HG03103 (cell line): ENCODE data around the gene CUL5.
A peak's percentile ranks its signal among the peaks of the same experiment; 100 is the strongest.
"Not testable (repeated sequence)": the region's sequence is repeated elsewhere in the genome, so short reads cannot be mapped to it uniquely, and the experiment has no call there.

ENCODE experiments used
- ATAC-seq: cut with Tn5 transposase; IDR thresholded peaks from one replicate; pipeline ENCODE4 v1.9.1; 2021; ENCODE audit warnings: low read depth; ENCODE audit not compliant: unreplicated experiment

CUL5 gene

DNA sequence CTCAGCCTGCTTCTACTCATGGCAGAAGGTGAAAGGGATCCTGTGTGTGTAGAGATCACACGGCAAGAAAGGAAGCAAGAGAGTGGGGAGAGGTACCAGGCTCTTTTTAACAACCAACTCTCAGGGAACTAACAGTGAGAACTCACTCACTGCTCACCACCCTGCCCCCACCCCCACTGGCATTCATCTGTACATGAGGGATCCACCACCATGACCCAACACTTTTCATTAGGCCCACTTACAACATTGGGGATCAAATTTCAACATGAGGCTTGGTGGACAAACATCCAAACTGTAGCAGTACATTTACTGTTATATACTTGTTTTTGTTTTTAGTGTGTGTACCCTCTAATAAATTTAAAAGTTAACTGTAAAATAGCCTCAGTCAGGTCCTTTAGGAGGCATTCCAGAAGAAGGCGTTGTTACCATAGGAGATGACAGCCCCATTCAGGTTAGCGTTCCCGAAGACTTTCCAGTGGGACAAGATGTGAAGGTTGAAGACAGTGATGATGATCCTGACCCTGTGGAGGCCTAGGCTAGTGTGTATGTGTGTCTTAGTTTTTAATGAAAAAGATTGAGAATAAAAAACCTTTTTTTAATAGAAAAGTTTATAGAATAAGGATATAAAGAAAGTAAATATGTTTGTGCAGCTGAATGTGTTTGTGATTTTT, 11.3 kb downstream of the CUL5 start:
- ATAC-seq = no peak

DNA sequence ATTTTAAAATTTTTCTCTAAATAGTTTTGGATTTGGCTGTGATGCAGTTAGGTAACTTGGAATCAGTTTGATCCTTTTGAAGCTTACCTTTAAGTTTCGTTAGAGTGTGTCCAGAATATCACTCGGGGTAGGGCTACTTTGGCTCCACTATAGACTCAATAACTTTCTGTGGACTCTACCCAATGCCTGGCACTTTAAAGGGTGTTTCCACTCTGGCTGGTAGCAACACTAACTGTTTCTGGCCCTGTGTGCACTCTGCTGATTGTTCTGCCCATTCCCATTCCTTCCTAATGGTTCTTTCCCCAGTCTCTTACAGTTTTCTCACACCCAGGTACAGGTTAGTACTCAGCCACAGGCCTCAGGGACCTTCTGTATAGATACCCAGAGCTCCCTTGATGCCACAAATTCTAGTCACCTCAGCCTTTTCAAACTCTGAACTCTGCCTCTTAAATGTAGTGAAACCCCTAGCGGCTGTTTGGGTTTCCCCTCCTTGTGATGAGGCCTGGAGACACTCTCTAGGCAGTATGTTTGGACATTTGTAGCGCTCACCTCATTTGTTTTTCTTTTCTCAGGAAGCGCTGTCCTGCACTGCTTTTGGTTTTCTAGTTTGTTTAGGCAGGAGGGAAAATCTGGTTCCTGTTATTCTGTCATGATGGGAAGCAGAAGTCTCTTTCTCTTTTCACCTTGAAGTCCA, 16.8 kb downstream of the CUL5 start:
- peak; percentile 94 for ATAC-seq

DNA sequence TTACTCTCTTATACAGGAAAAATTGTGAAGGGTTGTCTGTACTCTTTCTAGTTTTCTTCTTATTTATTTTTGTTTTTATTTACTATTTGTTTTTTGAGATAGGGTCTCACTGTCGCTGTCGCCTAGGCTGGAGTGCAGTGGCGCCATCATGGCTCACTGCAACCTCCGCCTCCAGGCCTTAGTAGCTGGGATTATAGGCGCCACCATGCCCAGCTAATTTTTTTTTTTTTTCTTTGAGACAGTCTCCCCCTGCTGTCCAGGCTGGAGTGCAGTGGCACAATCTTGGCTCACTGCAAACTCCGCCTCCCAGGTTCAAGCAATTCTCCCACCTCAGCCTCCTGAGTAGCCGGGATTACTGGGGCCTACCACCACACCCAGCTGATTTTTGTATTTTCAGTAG, 18.4 kb downstream of the CUL5 start:
- no peak for ATAC-seq

DNA sequence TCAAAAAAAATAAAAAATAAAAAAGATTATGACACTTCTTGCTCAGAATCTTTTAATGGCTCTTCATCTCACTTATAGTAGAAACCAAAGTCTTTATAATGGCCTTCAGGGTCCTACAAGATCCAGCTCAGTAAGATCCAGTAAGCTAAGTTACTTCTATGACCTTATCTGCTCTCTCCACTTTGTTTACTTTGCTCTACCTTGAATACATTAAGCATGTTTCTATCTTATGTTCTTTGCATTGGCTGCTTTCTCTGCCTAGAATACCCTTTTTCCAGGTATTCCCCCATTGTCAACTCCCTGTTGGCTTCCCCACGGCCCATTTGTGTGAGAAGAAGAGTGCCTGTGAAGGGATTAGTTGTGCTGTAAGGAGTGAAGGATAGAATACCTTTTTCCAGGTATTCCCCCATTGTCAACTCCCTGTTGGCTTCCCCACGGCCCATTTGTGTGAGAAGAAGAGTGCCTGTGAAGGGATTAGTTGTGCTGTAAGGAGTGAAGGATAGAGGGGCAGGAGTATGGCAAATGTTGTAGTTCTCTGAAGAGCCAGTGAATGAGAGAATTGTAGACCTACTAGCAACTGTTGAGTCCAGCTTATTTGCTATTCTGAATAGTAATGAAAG, 20.2 kb downstream of the CUL5 start:
- not testable (repeated sequence) for ATAC-seq

DNA sequence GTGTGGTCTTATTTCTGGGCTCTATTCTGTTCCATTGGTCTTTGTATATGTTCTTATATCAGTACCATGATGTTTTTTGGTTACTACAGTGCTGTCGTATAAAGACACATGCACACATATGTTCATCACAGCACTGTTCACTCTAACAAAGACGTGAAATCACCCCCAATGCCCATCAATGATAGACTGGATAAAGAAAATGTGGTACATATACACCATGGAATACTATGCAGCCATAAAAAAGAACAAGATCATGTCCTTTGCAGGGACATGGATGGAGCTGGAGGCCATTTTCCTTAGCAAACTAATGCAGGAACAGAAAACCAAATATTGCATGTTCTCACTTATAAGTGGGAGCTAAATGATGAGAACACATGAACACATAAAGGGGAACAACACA, 22.9 kb downstream of the CUL5 start:
- not testable (repeated sequence) for ATAC-seq

GRCh38 chr11:108032800-108033199, 24.1 kb downstream of the CUL5 start:
- no peak for ATAC-seq

DNA sequence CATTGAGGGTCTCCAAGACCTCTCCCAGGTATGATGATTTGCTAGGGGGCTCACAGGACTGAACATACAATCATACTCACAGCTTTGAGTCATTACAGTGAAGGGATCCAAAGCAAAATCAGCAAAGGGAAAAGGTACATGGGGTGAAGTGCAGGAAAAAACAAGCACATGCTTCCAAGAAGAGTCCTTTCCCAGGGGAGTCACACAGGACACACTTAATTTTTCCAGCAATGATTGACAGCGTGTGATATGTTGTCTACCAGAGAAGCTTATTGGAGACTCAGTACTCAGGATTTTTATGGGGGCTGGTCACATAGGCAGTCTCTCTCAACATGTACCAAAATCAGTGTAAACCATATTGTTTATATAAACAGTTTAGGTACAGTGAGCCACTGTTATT, 25.3 kb downstream of the CUL5 start:
- ATAC-seq = no peak

DNA sequence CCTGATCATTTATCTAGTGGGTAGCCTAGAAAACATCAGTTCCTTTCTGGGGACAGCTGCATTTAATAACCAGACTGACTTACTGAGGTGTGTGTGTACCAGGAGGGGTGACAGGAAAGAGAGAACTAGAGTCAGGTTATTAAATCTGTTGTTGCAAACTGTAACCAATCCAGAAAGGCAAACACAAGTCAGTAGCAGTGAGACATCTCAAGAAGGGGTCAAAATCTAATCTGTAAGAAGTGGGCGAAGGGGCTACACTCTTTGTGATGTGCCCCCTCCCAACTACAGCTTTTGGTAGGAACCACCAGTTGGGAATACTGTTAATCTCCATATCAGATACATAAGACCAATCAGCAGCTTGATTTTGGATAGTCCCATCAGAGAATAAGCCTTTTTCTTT, 26.3 kb downstream of the CUL5 start:
- ATAC-seq = no peak

DNA sequence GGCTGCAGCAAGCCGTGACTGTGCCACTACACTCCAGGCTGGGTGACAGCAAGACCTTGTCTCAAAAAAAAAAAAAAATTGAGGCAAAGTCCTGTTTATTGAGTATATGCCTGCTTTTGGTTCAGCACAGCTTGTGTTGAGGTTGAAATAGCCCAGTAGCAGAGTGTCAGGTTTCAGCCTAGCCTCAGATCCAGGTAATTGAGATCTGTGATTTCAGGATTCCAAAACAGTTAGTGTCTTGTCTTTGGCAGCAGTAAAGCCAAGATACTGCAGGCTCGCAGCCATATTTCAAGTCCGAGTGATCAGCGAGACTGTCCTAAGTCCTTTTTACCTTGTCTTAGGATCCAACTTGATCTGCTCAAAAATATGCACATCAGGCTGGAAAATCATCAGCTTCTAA, 27.0 kb downstream of the CUL5 start:
- no peak for ATAC-seq

GRCh38 chr11:108037211-108037610, 28.5 kb downstream of the CUL5 start:
- no peak for ATAC-seq

- ATAC-seq = no peak
Measured at GRCh38 chr11:108037636-108038035, 28.9 kb downstream of the CUL5 start.

GRCh38 chr11:108048269-108048668, 39.6 kb downstream of the CUL5 start:
- ATAC-seq = no peak

DNA sequence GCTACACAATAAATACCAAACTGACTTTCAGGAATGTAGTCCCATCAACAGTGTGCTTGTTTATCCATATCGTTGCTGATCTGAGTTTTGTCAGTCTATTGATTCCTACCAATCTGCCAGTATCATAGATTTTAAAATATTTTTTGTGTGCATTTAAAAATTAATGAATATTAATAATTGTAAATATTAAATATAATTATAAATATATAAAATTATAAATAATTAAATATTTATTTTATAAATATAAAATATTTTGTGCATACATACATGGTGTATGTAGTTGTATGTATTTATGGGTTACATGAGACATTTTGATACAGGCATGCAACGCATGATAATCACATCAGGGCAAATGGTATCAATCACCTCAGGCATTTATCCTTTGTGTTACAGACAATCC, 53.6 kb downstream of the CUL5 start:
- ATAC-seq = no peak

- no peak for ATAC-seq
Measured at GRCh38 chr11:108063410-108063809, 54.7 kb downstream of the CUL5 start.

GRCh38 chr11:108069947-108070346, 61.2 kb downstream of the CUL5 start:
- no peak for ATAC-seq

DNA sequence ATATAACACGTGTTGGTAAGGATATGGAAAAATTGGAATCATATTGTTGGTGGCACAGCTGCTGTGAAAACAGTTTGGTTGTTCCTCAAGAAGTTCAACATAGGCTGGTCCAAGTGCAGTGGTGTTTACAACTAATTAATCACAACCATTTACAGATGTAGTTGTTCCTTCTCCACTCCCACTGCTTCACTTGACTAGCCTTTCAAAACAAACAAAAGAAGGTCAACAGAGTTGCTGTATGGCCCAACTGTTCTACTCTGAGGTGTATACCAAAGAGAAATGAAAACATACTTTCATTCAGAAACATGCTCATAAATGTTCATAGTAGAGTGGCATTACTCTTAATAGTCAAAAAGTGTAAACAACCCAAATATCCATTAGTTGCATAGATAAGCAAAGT, 76.1 kb downstream of the CUL5 start:
- ATAC-seq = no peak

GRCh38 chr11:108085672-108086071, 77.0 kb downstream of the CUL5 start:
- no peak for ATAC-seq

DNA sequence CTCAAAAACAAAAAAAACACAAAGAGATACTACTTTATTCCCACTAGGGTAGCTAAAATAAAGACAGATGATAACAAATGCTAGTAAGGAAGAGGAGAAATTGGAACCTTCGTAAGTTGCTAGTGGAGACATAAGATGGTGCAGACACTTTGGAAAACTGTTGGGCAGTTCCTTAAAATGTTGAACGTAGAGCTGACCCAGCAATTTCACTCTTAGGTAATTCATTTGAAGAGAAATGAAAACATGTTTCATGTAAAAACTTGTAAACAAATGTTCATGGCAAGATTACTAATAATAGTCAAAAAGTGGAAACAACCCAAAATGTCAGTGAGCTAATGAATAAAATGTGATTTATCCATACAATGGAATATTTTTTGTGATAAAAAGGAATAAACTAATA, 83.4 kb downstream of the CUL5 start:
- ATAC-seq = no peak

GRCh38 chr11:108093128-108093904, 84.6 kb downstream of the CUL5 start:
- ATAC-seq = no peak

DNA sequence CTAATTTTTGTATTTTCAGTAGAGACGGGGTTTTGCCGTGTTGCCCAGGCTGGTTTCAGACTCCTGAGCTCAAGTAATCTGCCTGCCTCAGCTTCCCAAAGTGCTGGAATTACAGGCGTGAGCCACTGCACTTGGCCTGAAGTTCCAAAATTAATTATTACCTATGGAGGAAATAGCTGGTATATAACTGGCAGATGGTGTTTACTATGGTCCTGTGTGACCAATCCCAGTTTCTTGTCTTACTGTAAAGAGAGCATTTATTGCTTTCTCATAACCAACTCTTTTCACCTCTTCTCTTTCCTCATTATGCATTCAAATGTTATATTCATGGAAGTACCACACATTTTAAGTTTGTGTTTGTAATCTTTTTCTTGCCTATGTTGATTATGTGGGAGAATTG, 88.5 kb downstream of the CUL5 start:
- no peak for ATAC-seq

- ATAC-seq = no peak
Measured at GRCh38 chr11:108101090-108101775, 92.5 kb downstream of the CUL5 start.
